Measurements from ENCODE around the gene IFNA16.

DNA sequence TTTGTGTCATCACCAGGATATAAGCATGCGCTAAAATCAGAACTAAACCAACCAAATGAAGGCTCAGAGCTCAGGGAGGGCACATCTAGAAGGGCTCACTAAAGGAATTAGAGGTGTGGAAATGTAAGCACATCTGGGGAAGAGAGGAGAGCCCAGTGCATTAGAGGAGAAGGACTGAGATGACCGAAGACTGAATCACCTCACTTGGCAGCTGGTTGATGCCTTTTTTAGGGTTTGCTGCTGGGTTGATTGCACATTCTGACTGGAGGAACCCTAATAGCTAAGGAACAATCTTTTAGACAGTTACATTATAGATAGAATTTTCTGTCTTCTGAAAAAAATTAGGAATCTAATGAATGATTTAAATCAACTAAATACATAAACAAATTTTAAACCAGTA lies 42.4 kb downstream of the IFNA16 start:
- TF ChIP-seq, protein P1, sequence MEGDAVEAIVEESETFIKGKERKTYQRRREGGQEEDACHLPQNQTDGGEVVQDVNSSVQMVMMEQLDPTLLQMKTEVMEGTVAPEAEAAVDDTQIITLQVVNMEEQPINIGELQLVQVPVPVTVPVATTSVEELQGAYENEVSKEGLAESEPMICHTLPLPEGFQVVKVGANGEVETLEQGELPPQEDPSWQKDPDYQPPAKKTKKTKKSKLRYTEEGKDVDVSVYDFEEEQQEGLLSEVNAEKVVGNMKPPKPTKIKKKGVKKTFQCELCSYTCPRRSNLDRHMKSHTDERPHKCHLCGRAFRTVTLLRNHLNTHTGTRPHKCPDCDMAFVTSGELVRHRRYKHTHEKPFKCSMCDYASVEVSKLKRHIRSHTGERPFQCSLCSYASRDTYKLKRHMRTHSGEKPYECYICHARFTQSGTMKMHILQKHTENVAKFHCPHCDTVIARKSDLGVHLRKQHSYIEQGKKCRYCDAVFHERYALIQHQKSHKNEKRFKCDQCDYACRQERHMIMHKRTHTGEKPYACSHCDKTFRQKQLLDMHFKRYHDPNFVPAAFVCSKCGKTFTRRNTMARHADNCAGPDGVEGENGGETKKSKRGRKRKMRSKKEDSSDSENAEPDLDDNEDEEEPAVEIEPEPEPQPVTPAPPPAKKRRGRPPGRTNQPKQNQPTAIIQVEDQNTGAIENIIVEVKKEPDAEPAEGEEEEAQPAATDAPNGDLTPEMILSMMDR (conservative IDR thresholded peaks at IDR 0.05; ENCODE audit: low read length): no peak
- no peak for TF ChIP-seq EZH2phosphoT487 (IDR thresholded peaks at IDR 0.05; ENCODE audit: borderline replicate concordance, low read depth, low read length)

Measured in OCI-LY7 (cell line).